HG02973 (cell line): ENCODE results near the gene TP53RK.

Source experiments
- ATAC-seq: cut with Tn5 transposase; IDR thresholded peaks from one replicate; pipeline ENCODE4 v1.9.1; 2021; ENCODE audit warnings: moderate library complexity; ENCODE audit not compliant: unreplicated experiment

The TP53RK gene

GRCh38 chr20:46689082-46689753 is at the start of gene TP53RK:
TP53RK (minus strand) TSS chr20:46689444; CDS start chr20:46689414, 30 bp downstream.
- ATAC-seq: peak; percentile 91

GRCh38 chr20:46735436-46735835 is 46.2 kb upstream of the TP53RK start:
- no peak for ATAC-seq

DNA sequence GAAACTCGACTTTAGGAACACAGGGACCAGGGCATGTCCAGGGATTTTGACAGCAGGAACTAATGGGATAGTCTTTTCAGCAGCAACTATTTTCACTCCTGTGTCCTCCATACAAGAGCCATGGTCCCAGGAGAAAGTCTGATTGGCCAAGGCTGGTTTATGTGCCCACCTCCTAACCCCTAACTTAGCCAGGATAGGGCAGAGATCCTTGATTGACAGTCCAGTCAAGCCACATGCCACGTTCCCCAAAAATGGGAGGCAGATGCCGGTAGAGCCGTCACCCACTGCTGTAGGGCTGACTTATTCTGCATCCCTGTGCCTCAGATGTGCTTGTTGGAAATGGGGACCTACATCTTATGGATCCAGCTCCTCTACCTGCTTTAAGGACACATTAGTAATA is 42.5 kb upstream of the TP53RK start:
- no peak for ATAC-seq

DNA sequence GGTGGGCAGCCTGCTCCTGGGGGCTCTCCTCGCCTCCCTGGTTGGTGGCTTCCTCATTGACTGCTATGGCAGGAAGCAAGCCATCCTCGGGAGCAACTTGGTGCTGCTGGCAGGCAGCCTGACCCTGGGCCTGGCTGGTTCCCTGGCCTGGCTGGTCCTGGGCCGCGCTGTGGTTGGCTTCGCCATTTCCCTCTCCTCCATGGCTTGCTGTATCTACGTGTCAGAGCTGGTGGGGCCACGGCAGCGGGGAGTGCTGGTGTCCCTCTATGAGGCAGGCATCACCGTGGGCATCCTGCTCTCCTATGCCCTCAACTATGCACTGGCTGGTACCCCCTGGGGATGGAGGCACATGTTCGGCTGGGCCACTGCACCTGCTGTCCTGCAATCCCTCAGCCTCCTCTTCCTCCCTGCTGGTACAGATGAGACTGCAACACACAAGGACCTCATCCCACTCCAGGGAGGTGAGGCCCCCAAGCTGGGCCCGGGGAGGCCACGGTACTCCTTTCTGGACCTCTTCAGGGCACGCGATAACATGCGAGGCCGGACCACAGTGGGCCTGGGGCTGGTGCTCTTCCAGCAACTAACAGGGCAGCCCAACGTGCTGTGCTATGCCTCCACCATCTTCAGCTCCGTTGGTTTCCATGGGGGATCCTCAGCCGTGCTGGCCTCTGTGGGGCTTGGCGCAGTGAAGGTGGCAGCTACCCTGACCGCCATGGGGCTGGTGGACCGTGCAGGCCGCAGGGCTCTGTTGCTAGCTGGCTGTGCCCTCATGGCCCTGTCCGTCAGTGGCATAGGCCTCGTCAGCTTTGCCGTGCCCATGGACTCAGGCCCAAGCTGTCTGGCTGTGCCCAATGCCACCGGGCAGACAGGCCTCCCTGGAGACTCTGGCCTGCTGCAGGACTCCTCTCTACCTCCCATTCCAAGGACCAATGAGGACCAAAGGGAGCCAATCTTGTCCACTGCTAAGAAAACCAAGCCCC is 36.2 kb upstream of the TP53RK start:
- no peak for ATAC-seq

DNA sequence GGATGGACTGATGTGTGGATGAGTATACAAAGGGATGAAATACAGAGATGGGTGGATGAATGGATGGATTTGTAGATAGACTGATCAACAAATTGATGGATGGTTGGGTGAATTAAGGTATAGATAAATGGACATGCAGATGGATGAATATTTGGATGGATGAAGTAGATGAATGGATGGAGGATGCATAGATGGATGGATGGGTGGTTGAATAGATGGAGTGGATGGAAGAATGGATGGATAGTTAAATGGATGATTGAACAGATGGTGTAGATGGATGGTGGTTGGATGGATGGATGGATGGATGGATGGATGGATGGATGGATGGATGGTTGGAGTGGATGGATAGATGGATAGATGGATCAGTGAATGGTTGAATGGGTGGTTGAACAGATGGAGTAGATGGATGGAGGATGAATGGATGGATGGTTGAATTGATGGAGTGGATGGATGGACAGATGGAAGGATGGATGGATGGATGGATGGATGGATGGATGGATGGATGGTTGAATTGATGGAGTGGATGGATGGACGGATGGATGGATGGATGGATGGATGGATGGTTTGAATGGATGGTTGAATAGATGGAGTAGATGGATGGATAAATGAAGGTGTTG is 35.2 kb upstream of the TP53RK start:
- no peak for ATAC-seq

DNA sequence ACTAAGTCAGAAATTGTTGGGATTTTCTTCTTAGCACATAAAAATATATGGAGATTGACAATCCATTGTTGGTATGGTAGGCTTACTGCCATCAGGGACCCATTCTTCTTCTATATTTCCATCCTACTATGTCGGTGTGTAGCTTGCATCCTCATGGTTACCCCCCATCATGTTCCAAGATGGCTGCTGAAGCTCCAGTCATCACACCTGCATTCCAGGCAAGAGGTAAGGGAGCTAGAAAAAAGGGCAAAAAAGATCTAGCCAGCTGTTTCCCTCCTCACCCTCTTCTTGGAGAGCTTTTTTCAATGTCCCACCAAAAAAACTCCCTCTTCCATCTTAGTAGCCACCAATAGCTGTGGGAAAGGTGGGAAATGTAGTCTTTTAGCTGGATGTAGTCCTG is 33.8 kb upstream of the TP53RK start:
- ATAC-seq: no peak

DNA sequence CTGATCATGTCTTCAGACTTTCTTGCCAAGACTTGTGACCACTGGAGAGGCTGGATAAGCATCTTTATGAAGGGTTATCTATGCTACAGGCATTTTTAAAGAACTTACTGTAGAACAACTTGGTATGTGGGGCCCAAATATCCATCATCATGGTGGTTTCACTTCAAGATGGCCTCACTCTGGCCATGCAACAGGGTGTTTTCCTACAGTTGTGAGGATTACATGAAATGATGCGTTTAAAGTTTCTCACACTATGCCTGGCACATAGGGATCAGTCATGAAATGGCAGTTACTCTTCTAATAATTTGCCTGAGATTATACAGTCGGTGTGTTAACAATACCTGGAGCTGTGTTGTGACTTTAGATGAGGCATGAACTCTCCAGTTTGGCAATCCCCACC is 33.2 kb upstream of the TP53RK start:
- no peak for ATAC-seq

GRCh38 chr20:46721476-46721875 is 32.2 kb upstream of the TP53RK start:
- ATAC-seq: no peak

GRCh38 chr20:46720776-46721425 is 31.7 kb upstream of the TP53RK start:
- no peak for ATAC-seq

DNA sequence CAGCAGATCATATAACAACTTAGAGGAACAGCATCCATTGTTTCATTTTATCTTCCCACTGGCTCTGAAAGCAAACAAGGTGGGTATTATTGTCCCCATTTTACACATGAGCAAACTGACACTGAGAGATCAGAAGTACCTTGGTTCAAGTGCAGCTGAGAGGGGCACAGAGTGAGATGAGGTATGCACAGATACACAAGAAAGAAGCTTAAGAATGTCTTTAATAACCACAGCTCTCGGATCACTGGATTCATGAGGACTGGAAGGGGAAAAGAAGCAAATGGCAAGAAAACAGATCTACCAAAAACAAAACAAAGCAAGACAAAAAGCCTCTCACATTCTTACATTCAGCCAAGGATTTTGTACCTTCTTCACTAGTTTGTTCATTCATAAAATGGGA is 30.8 kb upstream of the TP53RK start:
- no peak for ATAC-seq

DNA sequence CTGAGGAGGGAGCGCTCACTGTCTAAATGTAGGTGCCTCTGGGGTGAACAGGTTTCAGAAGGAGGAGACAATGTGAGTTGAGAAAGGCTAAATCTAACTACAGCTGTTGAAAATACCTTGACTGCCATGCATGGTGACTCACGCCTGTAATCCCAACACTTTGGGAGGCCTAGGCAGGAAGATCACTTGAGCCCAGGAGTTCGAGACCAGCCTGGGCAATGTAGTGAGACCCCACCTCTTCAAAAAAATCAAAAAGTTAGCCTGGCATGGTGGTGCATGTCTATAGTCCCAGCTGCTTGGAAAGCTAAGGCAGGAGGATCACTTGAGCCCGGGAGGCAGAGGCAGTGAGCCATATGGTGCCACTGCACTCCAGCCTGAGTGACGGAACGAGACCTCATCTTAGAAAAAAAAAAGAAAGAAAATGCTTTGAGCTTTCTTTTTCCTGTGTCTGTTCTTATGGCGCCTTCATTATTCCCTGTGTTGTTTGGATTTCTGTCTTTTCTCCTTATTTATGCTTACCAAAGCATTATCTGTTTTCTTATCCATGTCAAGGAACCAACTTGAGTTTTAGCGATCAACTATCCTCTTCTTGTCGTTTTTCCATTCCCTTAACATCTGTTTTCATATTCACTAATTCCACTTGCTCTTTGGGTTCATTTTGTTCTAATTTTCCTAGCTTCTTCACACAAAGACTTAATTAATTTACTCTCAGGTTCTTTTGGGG is 28.7 kb upstream of the TP53RK start:
- no peak for ATAC-seq

GRCh38 chr20:46715292-46715756 is 26.1 kb upstream of the TP53RK start:
- ATAC-seq: no peak

DNA sequence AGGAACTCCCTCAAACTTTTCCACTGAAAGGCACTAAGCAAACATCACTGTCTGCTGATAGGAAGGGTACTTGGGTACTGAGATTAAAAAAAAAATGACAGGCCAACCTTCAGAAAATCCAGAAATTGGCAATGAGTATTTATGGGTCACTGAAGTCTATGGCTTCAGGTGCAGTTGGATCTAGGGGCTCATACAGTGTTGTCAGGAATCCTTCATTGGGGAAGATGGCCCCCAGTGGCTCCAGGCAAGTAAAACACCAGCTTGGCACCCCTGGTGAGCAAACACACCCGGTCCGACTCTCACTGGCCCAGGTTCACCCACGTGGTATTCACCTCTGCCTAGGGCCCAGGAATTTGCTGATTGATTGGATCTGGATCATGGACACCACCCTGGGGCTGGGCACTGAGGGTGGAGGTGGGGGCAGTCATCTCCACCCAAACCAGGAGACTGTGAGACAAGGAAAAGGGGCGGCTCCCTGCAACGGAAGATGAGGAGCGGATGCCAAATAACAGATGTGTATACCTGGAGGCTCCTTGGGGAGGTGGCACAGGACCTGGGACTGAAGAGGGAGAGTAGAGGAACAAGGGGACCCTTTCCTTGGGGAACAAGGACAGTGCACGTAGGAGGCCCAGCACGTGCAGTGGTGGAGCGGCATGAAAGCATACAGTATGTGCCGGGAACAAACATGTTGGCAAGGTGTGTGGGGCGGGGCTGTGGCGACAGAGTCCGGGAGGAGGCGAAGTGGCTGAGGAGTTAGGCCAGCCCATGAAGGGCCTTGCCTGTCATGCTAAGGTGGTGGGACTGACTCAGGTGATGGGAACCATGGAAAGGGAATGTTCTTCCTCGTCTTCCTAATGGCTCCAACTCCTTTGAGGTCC is 25.0 kb upstream of the TP53RK start:
- ATAC-seq: no peak

- no peak for ATAC-seq
Observed at GRCh38 chr20:46712056-46712636, 22.9 kb upstream of the TP53RK start.

GRCh38 chr20:46710153-46710913 is 21.1 kb upstream of the TP53RK start:
- ATAC-seq: no peak

DNA sequence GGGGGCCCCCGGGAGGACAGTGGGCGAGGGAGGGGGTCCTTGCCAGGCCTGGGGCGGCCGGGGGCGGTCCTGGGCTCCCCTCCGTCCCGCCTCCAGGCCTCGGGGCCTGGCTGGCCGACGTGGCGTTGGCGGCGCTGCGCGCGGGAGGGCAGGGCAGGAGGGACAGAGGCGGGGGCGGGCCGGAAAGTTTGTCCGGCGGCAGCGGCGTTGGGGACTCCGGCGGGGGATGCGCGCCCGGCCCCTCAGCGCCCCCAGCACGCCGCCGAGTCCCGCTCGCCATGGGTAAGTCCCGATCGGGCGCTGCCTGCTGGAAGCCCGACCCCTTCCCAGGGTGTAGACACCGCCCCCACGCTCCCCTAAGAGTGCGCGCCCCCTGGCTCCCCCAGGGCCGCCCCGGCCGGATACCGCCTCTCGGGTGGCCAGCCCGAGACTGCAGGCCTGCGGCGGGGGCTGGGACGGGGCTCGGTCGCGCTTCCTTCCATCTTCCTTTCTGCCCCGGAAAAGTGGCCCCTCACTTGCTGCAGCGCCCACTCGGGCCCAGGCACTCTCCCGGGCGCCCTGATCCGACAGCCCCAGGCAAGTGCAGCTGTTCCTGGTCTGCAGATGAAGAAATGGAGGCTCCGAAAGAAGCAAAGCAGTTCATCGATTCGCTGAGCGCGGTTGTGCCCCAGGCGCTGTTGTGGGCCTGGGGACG is 20.4 kb upstream of the TP53RK start, which contains the start of gene SLC2A10:
TSS of gene SLC2A10 (plus strand) at position 191 of the 694 bp plus-strand sequence. CDS start at position 279, 88 bp downstream.
- no peak for ATAC-seq

- no peak for ATAC-seq
Observed at GRCh38 chr20:46709055-46709458, 19.8 kb upstream of the TP53RK start.
